ENCODE results near the gene IFNA21.
A peak's percentile ranks its signal among the peaks of the same experiment; 100 is the strongest.

Gene IFNA21

GRCh38 chr9:21174671-21175070, 8.2 kb upstream of the IFNA21 start:
- Histone ChIP-seq H4K20me1 (no peaks in the 10 kb centered on the region), H3K27ac (no peak overlapping the region), H3K36me3 (no peaks in the 10 kb centered on the region), H3K9me3 (replicated peaks in 1 of 11) (peaks cover 0 to 6% (median 0%) of the 10 kb centered on the region in 11 experiments; a peak in 1 of 22 replicates), H3K27me3 (no peaks in the 10 kb centered on the region), H3K9ac (no peak overlapping the region), H3K4me2 (no peak overlapping the region), H3K4me3 (no peak overlapping the region), H3K4me1 (peaks cover 0 to 4% (median 0%) of the 10 kb centered on the region in 10 experiments; a peak in 2 of 20 replicates)
- TF ChIP-seq Cebpa-rat (IDR thresholded peaks at IDR 0.05) = no peak

DNA sequence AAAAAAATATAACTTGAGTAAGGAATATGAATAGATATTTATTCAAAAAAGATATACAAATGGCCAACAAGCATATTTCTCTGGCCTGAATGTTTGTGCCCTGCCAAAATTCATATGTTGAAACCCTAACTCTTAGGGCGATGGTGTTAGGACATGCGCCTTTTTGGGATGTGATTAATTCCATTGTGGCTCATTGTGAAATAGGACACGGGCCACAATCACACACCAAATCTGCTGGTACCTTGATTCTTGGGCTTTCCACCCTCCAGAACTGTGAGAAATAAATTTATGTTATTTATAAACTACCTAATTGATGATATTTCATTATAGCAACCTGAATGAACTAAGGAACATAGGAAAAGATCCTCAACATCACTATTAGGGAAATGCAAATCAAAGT, 5.7 kb upstream of the IFNA21 start:
- H3K9ac ChIP-seq = no peak overlapping the region
- H3K4me2 ChIP-seq = no peak overlapping the region
- peaks cover 0 to 6% (median 0%) of the 10 kb centered on the region in 11 experiments; a peak in 1 of 22 replicates for H3K9me3 ChIP-seq (replicated peaks in 1 of 11)
- no peaks in the 10 kb centered on the region for H3K27me3 ChIP-seq
- H3K36me3 ChIP-seq = no peaks in the 10 kb centered on the region
- H4K20me1 ChIP-seq = no peaks in the 10 kb centered on the region
- no peak overlapping the region for H3K4me3 ChIP-seq
- peaks cover 0 to 10% (median 0%) of the 10 kb centered on the region in 10 experiments; a peak in 3 of 20 replicates for H3K4me1 ChIP-seq
- no peak for TF ChIP-seq Cebpa-rat (IDR thresholded peaks at IDR 0.05)
- H3K27ac ChIP-seq = no peak overlapping the region

DNA sequence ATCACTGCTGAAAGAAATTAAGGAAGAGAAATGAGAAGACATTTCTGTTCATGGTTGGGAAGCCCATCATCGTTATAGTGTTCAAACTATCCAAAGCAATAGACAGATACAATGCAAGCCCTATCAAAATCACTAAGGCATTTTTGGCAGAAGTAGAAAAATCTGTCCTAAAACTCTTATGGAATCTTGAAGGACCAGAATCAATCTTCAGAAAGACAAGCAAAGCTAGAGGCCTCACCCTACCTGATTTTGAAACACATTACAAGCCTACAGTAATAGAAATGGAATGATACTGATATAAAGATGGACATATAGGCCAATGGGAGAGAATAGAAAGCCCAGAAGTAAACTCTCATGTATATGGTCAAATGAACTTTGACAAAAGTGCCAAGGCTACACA, 4.9 kb upstream of the IFNA21 start:
- Histone ChIP-seq H3K36me3 (no peaks in the 10 kb centered on the region), H3K27me3 (no peaks in the 10 kb centered on the region), H3K9me3 (replicated peaks in 1 of 11) (peaks cover 0 to 6% (median 0%) of the 10 kb centered on the region in 11 experiments; a peak in 1 of 22 replicates), H3K4me3 (no peak overlapping the region), H3K4me1 (peaks cover 0 to 10% (median 0%) of the 10 kb centered on the region in 10 experiments; a peak in 3 of 20 replicates), H3K27ac (no peak overlapping the region), H3K4me2 (no peak overlapping the region), H4K20me1 (no peaks in the 10 kb centered on the region), H3K9ac (no peak overlapping the region)
- no peak for TF ChIP-seq Cebpa-rat (IDR thresholded peaks at IDR 0.05)

- no peak for TF ChIP-seq Cebpa-rat (IDR thresholded peaks at IDR 0.05)
- no peak overlapping the region for H3K27ac ChIP-seq
Measured at GRCh38 chr9:21165516-21165915, 944 bp downstream of the IFNA21 start.

DNA sequence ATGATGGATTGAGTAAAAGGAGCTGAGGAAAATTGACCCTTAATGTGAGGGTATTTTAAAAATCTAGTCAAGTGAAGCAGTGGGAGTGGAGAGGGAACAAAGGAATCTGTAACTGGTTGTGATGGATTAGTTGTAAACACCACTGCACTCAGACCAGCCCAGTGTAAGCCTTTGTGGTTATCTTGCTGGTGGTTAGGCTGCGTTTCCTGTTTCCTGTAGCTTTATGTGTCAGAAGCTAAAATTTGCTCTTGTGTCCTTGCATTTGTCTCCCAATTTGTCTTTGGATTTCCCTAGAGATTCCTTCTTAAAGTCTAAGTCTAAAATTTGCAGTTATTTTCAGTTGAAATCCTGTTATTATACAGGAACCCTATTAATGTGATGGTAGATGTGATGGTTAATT, 6.3 kb downstream of the IFNA21 start:
- 0 out of 22 replicates have a peak, but pooled peaks cover 0 to 3% (median 0%) of the 10 kb centered on the region in 11 experiments for H3K36me3 ChIP-seq
- H3K4me3 ChIP-seq = peak overlapping the region in 2 of 10 experiments; percentile 10 to 14; a peak in 2 of 20 replicates
- no peaks in the 10 kb centered on the region for H4K20me1 ChIP-seq
- TF ChIP-seq Cebpa-rat (IDR thresholded peaks at IDR 0.05) = no peak
- peaks cover 23 to 46% (median 39%) of the 10 kb centered on the region in 11 experiments for H3K9me3 ChIP-seq (replicated peaks in 1 of 11)
- H3K27me3 ChIP-seq = no peaks in the 10 kb centered on the region
- peaks cover 16 to 40% (median 27%) of the 10 kb centered on the region in 10 experiments for H3K4me1 ChIP-seq
- peak overlapping the region in 8 of 11 experiments; percentile 28 to 65 (median 50); a peak in 11 of 22 replicates for H3K27ac ChIP-seq
- H3K9ac ChIP-seq = 0 out of 22 replicates have a peak overlapping the region, but pooled peaks of 1 of the 11 experiments have one; percentile 24
- peak overlapping the region; percentile 38 to 79 (median 63) for H3K4me2 ChIP-seq

More at GRCh38 chr9:21165516-21165915, 944 bp downstream of the IFNA21 start:
- Histone ChIP-seq H3K36me3 (0 out of 22 replicates have a peak, but pooled peaks cover 0 to 3% (median 0%) of the 10 kb centered on the region in 11 experiments), H3K4me3 (no peak overlapping the region), H3K4me1 (peaks cover 8 to 19% (median 12%) of the 10 kb centered on the region in 10 experiments), H3K4me2 (no peak overlapping the region), H3K9me3 (replicated peaks in 1 of 11) (peaks cover 20 to 31% (median 25%) of the 10 kb centered on the region in 11 experiments), H4K20me1 (no peaks in the 10 kb centered on the region), H3K9ac (no peak overlapping the region), H3K27me3 (no peaks in the 10 kb centered on the region)

- Histone ChIP-seq H3K36me3 (no peaks in the 10 kb centered on the region), H3K9me3 (replicated peaks in 1 of 11) (peaks cover 0 to 25% (median 15%) of the 10 kb centered on the region in 11 experiments; a peak in 17 of 22 replicates)
Measured at GRCh38 chr9:21155501-21155900, 11.0 kb downstream of the IFNA21 start.

GRCh38 chr9:21154018-21154608, 12.3 kb downstream of the IFNA21 start:
- H3K9me3 ChIP-seq (replicated peaks in 1 of 11) = peaks cover 9 to 34% (median 27%) of the 10 kb centered on the region in 11 experiments
- H4K20me1 ChIP-seq = no peaks in the 10 kb centered on the region
- peaks cover 0 to 5% (median 0%) of the 10 kb centered on the region in 11 experiments; a peak in 1 of 22 replicates for H3K36me3 ChIP-seq
- no peak overlapping the region for H3K4me3 ChIP-seq
- peak overlapping the region in 6 of 11 experiments; percentile 3 to 47 (median 14); a peak in 6 of 22 replicates for H3K9ac ChIP-seq
- H3K4me1 ChIP-seq = peaks cover 18 to 38% (median 27%) of the 10 kb centered on the region in 10 experiments
- H3K27me3 ChIP-seq = no peaks in the 10 kb centered on the region
- peak overlapping the region; percentile 40 to 82 (median 65) for H3K4me2 ChIP-seq
- H3K27ac ChIP-seq = peak overlapping the region in 9 of 11 experiments; percentile 19 to 55 (median 47); a peak in 12 of 22 replicates
- TF ChIP-seq Cebpa-rat (IDR thresholded peaks at IDR 0.05) = no peak

More at GRCh38 chr9:21155501-21155900, 11.0 kb downstream of the IFNA21 start:
- Histone ChIP-seq H3K9ac (no peak overlapping the region), H3K4me1 (peaks cover 27 to 52% (median 35%) of the 10 kb centered on the region in 10 experiments), H3K4me3 (no peak overlapping the region), H3K4me2 (peak overlapping the region in 2 of 11 experiments; percentile 11 to 33; a peak in 2 of 22 replicates), H4K20me1 (no peaks in the 10 kb centered on the region), H3K27ac (no peak overlapping the region), H3K27me3 (no peaks in the 10 kb centered on the region)
- TF ChIP-seq Cebpa-rat (IDR thresholded peaks at IDR 0.05) = no peak

DNA sequence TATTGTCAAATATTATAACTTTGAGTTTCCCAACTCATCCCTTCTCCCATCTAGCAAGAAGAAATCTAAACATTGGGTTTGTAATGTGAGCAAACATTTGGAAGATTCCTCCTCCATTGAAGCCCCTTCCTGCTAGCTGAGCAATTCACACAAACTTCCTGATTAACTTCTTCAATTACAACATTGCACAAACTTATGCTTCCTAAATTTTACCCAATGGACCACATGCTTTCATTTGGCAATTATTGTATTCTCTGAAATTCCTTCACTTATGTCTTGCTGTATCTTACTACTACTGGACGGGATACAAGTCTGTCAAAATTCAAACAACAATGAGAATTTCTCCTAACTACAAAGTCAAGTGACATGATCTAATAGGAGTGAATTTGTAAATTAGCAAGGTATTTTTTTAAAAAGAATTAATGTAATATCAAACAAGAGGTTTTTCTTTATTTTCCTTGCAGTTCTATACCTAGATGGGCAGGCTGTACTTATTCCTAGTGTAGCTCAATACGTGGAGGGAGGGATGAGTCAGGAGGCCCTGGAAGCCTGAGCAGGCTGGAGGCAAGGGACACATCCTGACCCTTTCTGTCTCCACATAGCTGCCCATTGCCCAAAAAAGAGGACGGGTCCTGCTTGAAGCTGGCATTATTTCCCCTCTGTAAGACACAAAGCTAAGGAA, 13.0 kb downstream of the IFNA21 start:
- H3K9ac ChIP-seq = peak overlapping the region in 6 of 11 experiments; percentile 3 to 47 (median 14); a peak in 6 of 22 replicates
- peak overlapping the region in 8 of 11 experiments; percentile 23 to 55 (median 47); a peak in 11 of 22 replicates for H3K27ac ChIP-seq
- H3K27me3 ChIP-seq = no peaks in the 10 kb centered on the region
- no peak for TF ChIP-seq Cebpa-rat (IDR thresholded peaks at IDR 0.05)
- H3K4me2 ChIP-seq = peak overlapping the region; percentile 40 to 82 (median 65)
- H3K9me3 ChIP-seq (replicated peaks in 1 of 11) = peaks cover 15 to 40% (median 33%) of the 10 kb centered on the region in 11 experiments
- peaks cover 0 to 5% (median 0%) of the 10 kb centered on the region in 11 experiments; a peak in 2 of 22 replicates for H3K36me3 ChIP-seq
- H3K4me3 ChIP-seq = no peak overlapping the region
- H4K20me1 ChIP-seq = no peaks in the 10 kb centered on the region
- peaks cover 14 to 32% (median 22%) of the 10 kb centered on the region in 10 experiments for H3K4me1 ChIP-seq

Data from BLaER1 treated with 17β-estradiol and CSF1 and Interleukin-3, amounts not matched to agents 10 nM and 100 nM (cell line).